ENCODE results near the gene MTAP.

DNA sequence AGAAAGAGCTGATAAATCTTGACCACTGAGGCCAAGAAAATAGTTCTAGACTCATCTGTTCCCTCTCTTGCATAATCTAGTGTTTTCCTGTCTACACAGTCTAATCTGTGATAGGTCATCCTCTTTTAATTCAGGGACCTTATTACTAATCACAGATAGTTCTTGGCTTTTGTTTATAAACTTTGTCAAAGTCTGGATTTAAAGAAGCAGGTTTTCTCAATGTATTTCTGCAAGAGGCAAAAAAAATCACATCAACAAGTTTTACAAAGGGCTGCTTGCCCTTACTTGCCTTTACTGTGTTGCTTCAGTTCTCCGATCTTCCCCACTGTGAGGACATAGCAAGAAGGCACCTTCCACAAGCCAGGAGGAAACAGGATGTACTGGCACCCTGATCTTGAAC lies 43.9 kb upstream of the MTAP start:
- TF ChIP-seq, protein P1, sequence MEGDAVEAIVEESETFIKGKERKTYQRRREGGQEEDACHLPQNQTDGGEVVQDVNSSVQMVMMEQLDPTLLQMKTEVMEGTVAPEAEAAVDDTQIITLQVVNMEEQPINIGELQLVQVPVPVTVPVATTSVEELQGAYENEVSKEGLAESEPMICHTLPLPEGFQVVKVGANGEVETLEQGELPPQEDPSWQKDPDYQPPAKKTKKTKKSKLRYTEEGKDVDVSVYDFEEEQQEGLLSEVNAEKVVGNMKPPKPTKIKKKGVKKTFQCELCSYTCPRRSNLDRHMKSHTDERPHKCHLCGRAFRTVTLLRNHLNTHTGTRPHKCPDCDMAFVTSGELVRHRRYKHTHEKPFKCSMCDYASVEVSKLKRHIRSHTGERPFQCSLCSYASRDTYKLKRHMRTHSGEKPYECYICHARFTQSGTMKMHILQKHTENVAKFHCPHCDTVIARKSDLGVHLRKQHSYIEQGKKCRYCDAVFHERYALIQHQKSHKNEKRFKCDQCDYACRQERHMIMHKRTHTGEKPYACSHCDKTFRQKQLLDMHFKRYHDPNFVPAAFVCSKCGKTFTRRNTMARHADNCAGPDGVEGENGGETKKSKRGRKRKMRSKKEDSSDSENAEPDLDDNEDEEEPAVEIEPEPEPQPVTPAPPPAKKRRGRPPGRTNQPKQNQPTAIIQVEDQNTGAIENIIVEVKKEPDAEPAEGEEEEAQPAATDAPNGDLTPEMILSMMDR (conservative IDR thresholded peaks at IDR 0.05; ENCODE audit: low read length): no peak
- TF ChIP-seq EZH2phosphoT487 (IDR thresholded peaks at IDR 0.05; ENCODE audit: borderline replicate concordance): no peak
